HG03025 (cell line): ENCODE data around the gene TMEM138.

ENCODE experiments used
- ATAC-seq: cut with Tn5 transposase; IDR thresholded peaks from one replicate; pipeline ENCODE4 v1.9.1; 2021; ENCODE audit warnings: mild to moderate bottlenecking, moderate library complexity; ENCODE audit not compliant: unreplicated experiment, low FRiP score

TMEM138 gene

GRCh38 chr11:61403658-61404057, 41.5 kb downstream of the TMEM138 start:
- no peak for ATAC-seq

- no peak for ATAC-seq
Measured at GRCh38 chr11:61404103-61404502, 41.9 kb downstream of the TMEM138 start.

GRCh38 chr11:61404641-61405040, 42.5 kb downstream of the TMEM138 start:
- no peak for ATAC-seq

DNA sequence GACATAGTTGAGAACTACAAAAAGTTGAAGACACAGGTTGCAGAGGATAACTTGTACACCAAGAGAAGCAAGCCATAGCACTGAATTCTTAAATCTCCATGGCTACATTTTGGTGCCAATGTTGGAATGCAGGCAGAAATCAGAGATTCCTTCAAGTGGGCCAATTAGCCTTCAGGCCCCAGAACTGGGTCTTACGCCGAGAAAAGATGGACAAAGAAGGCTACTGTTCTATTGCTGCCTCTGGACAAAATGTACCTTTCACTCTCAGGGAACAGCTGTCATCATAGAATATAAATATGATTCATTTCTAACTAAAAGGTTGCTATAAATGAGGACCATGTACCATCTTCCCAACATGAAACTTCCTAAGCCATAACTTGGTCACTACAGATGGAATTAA, 43.9 kb downstream of the TMEM138 start:
- ATAC-seq = no peak

DNA sequence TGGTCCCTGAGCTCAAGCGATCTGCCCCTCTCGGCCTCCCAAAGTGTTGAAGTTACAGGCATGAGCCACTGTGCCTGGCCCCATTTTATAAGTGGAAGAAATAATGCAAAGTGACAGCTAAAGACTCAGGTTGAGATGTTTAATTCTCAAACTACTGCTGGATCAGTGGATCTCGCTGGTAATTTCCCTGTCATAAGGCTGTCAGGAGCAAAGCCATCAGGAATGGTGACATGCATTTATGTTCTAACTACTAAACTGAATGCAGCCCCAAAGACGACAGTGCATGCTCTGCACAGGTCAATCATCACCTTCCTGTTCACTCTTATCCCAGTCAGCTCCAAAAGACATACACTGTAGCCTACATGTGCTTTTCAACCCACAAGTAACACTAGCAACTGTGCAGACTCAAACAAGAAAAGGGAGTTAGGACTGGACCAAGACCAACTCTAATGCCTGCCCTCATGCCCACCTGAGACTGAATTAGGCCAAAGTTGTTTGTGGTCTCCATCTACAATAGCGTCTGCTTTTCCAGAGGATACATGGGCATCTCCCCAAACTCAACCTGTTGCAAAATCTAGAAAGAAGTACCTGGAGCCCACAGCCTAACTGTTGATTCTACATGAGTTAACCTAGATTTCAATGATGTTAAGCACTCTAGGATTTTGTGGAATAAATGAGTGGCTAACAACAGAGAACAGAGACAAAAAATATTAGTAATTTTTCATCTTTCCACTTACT, 45.0 kb downstream of the TMEM138 start:
- no peak for ATAC-seq

- no peak for ATAC-seq
Measured at GRCh38 chr11:61411589-61411988, 49.4 kb downstream of the TMEM138 start.

- ATAC-seq = no peak
Measured at GRCh38 chr11:61413496-61413895, 51.3 kb downstream of the TMEM138 start.

DNA sequence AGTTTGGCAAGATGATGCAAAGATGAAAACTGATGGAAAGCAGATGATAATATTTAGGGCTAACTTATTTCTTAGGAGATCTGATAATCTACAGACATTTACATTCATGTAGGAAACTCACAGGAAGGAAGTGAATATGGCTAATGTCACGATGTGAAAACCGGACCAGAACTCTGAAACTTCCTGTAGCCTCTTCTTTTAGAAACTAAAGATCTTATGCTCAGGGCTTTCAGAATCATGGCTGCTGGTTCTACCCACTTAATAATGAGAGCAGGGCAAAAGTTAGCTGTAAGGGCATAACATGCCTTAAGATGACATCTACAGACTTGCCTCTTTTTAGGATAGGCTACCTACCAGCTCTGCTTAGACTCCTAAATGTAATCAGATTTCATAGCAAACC, 52.4 kb downstream of the TMEM138 start:
- ATAC-seq = no peak

DNA sequence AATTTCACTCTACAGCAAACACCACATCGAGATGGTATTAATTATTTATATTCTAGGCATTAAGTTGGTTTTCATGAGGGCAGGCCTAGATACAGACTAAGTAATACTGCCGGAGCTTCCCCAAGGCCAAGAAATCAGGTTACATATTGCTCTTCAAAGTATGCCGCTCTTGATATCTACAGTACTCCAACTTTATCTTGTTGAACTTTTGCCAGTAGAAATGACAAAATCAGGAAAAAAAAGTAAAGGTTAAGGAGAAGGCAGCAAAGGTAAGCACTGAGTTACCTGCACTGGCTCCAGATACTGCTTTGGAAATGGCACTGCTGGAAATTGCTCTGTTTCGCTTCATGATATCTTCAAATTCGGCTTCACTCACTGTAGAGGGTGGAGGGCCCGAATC, 53.2 kb downstream of the TMEM138 start:
- no peak for ATAC-seq

GRCh38 chr11:61416941-61417340, 54.8 kb downstream of the TMEM138 start:
- ATAC-seq = no peak

DNA sequence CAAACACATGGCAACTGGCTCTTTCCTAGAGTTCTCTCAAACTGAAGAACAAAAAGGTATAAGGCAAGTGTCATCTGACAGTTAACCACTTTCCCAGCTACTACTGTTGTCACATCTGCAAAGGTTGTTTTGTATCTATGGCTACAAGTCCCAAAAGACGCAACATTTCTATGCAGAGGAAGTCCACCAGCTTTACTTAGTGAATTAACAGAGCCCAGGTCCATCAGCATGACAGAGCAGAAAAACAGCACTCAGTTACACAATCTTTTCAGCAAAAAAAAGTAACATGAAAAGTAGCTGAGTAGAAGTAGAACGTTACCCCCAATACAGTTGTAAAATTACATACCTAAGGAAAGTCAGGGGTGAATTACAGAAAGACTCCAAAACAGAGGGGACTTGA, 55.5 kb downstream of the TMEM138 start:
- ATAC-seq = no peak

DNA sequence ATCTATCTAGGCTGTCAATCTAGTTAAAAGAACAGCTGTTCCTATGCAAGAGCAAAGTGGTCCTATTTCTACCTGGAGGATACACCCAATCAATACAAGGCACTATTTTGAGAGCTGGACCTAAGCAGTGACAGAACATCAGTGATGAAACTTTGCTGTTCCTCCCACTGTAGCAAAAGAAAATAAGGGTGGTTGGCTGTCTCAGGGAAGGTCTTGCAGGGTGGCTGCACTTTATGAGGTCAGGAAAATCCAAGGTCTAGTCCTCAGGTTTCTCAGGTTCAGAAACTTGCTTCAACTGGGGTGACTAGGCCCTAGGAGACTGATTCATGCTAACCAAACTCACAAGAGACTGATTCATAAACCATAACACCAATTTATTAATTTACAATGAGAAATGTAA, 56.0 kb downstream of the TMEM138 start:
- ATAC-seq = no peak
